Measurements from ENCODE around the gene LCN12.
"Not testable (repeated sequence)": the region's sequence is repeated elsewhere in the genome, so short reads cannot be mapped to it uniquely, and the experiment has no call there.

Gene LCN12

GRCh38 chr9:136985853-136986252, 33.8 kb downstream of the LCN12 start:
- DNase-seq (ENCODE audit: low spot score) (no peak), FAIRE-seq (no peak)

DNA sequence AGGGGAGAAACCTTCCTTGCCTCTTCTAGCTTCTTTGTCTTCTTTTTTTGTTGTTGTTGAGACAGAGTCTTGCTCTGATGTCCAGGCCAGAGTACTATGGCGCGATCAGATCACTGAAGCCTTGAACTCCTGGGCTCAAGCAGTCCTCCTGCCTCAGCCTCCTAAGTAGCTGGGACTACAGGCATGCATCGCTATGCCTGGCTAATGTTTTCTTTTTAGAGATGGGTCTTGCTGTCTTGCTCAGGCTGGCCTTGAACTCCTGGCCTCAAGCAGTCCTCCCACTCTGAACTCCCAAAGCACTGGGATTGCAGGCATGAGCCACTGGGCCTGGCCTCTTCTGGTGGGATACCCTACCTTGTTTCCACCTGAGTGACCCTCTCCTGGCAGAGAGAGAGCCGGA, 36.8 kb downstream of the LCN12 start:
- FAIRE-seq (no peak), DNase-seq (ENCODE audit: low spot score) (no peak)

- DNase-seq (ENCODE audit: low spot score), result no peak
- FAIRE-seq, result no peak
Observed at GRCh38 chr9:136990242-136990911, 38.3 kb downstream of the LCN12 start.

GRCh38 chr9:136991993-136992818, 40.1 kb downstream of the LCN12 start, which contains the start of gene PAXX:
Gene PAXX, plus strand, starts transcription at chr9:136992422. Its CDS starts 22 bp downstream, at chr9:136992444.
- no peak for FAIRE-seq

DNA sequence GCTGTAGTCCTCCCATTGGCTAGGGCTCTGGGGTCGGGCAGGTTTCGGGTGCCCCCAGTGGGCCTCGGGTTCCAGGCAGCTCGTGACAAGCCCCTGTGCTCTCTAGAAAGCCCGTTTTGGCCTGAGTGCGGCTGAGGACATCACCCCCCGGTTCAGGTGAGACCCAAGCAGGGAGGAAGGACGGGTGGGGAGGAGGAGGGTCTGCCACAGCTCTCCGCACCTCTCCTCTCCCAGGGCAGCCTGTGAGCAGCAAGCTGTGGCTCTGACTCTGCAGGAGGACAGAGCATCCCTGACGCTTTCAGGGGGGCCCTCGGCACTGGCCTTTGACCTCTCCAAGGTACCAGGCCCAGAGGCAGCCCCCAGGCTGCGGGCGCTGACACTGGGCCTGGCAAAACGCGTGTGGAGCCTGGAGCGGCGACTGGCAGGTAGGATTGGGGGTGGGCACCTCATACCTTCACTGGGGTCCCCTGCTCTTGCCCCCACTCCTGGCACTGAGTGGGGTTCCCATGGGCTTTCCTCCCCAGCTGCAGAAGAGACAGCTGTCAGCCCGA, 40.8 kb downstream of the LCN12 start:
- DNase-seq (ENCODE audit: low spot score) (no peak), FAIRE-seq (no peak)

More at GRCh38 chr9:136991993-136992818, 40.1 kb downstream of the LCN12 start, which contains the start of gene PAXX:
- peak; percentile 98 for DNase-seq (ENCODE audit: low spot score)

- DNase-seq (ENCODE audit: low spot score) (no peak), FAIRE-seq (no peak)
Observed at GRCh38 chr9:136994180-136994887, 42.3 kb downstream of the LCN12 start.

DNA sequence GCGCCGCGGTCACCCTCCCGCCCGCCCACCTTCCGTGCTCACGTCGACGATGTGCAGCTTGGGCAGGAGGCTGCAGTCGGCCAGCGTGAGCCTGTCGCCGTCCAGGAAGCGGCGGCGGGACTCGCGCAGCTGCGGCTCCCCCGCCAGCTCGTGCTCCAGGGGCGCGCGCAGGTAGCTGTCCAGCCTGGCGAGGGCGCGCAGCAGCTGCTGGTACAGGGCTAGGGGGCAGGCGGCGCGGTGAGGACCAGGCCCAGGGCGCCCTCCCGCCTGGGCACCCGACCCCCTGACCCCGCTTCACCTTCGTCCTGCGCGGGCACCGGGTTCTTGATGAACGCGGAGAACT, 42.8 kb downstream of the LCN12 start:
- no peak for FAIRE-seq
- no peak for DNase-seq (ENCODE audit: low spot score)

- FAIRE-seq (no peak), DNase-seq (ENCODE audit: low spot score) (no peak)
Observed at GRCh38 chr9:136995362-136995761, 43.3 kb downstream of the LCN12 start.

- DNase-seq (ENCODE audit: low spot score), result peak; percentile 34
- no peak for FAIRE-seq
Observed at GRCh38 chr9:136995772-136996311, 43.8 kb downstream of the LCN12 start.

DNA sequence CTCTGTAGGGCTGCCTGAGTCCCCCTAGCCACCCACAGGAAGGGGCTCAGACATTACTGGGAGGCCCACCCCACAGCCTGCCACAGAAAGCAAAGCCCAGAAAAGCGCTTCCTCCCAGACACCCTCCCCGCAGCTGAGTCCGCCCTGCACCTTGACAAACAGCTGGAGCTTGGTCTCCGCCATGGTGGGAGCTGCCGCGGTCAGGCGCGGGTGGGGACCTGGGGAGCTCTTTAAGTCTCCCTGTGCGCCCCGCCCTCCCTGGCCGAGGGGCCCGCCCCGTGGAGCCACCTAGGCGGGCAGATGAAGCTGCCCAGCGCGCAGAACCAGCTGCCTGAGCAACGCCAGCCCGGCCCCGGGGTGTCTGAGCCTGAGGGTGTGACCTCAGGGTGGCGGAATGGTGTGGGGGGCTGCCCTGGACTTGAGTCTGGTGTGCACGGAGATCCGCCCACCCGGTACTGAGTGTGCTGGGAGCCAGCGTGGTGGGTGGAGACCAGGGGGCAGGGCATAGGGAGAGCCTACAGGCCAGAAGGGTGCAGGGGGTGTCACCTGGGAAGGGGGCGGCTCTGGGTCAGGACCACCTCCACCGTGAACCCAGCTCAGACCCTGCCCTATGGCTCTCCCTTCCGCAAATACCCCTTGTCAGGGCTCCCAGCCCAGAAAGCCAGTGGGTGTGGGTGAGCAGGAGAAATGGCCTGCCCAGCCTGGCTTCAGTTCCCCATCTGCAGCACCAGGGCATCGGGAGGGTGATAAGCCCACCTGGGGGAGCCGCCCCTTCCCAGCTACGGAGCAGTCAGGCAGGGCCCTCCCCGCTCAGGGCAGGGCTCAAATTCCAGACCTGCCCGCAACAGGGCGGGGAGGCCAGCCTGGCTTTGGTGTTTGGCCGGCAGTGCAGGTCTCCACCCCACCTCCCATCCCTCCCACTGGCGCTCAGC, 44.6 kb downstream of the LCN12 start, which contains the start of gene CLIC3:
CLIC3 (minus strand) TSS at position 208 of the 932 bp plus-strand sequence; CDS start at position 183, 25 bp downstream.
- peak; percentile 63 for FAIRE-seq
- DNase-seq (ENCODE audit: low spot score), result peak; percentile 75

- no peak for DNase-seq (ENCODE audit: low spot score)
- no peak for FAIRE-seq
Observed at GRCh38 chr9:136997371-136997770, 45.3 kb downstream of the LCN12 start.

DNA sequence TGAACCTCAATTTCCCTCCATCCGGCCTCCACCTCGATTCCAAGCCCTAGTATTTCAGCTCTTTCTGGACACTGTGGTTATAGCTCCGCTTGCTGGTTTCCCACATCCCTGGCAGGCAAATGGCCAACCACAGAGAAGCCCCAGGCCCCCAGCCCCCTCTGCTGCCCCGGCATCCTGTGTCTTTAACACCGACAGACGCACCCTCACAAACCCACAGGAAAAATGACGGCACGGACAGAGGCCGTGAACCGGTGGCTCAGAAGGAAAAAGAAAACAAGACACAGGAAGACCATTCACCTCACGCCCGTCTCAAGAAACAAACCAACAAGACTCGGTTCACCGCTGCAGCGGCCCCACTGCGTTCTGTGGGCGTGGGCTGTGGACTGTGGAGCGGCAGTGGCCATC, 45.8 kb downstream of the LCN12 start:
- no peak for FAIRE-seq

DNA sequence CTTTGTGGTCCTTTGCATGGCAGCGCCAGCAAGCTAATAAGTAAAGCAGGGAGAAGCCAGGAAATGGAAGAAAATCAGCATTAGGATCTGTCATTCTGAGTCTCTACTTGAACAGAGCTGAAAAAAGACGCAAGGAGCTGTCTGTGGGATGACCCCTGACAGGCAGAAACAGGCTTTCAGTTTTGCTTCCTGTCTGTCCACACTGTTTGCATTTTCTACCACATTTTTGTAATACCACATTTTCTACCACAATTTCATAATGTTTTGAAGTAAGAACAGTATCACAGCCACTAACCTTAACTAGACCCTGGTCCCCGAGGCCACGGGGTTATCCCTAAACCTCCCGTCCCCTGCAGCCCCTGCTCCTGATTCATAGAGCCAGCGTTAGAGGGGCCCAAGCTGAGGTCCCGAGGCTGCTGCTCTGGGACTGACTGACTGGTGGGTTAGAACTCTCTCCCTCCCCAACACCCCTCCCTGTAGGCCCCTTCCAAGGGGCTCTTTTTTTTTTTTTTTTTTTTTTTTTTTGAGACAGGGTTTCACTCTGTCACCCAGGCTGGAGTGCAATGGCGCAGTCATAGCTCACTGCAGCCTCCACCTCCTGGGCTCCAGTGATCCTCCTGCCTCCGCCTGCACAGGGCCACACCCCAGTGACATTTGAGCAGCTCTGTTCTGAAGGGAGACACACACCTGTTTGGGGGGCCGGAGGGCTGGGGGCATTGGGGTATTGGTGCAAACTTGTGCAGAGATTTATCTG, 48.3 kb downstream of the LCN12 start:
- no peak for DNase-seq (ENCODE audit: low spot score)
- FAIRE-seq, result no peak

More for the DNA sequence above, 45.8 kb downstream of the LCN12 start:
- DNase-seq (ENCODE audit: low spot score), result no peak

GRCh38 chr9:137001857-137002645, 50.0 kb downstream of the LCN12 start:
- no peak for FAIRE-seq
- no peak for DNase-seq (ENCODE audit: low spot score)

DNA sequence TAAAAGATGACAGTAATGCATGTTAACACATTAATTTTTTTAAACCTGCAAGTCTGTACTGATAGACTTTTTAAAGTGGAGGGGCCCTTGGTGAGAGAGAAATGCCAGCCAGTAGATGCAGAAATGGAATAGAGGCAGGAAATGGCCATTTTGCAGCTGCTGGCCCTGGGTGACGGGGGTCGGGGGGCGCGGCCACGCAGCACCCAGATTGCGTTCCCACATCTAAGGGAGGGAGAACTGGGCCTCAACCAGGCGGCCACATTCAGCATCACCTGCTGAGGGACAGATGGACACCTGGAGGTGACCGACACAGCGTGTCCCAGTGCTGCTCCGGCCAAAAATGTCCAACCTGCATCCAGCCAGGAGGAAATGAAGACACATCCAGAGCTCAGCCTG, 50.6 kb downstream of the LCN12 start:
- DNase-seq (ENCODE audit: low spot score), result no peak
- no peak for FAIRE-seq

DNA sequence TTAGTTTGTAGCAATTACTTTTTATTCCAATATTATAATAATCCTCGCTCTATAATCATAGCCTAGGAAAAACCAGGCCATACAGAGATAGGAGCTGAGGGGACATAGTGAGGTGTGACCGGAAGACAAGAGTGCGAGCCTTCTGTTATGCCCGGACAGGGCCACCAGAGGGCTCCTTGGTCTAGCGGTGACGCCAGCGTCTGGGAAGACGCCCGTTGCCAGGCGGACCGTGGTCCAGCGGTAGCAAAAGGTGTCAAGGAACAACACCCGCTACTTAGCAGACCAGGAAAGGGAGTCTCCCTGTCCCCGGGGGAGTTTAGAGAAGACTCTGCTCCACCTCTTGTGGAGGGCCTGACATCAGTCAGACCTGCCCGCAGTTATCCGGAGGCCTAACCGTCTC, 52.2 kb downstream of the LCN12 start:
- DNase-seq (ENCODE audit: low spot score); FAIRE-seq: not testable (repeated sequence)
